ENCODE data around the gene ETV6. TPM values are rescaled to one million over a fixed set of nuclear protein-coding genes. Genes with fewer than 3 reads are reported as not detected.

Gene ETV6
- total RNA-seq, 4 donors from 2014 or later, result 17.2 to 28.2 (median 19.3) TPM

- no peak for TF ChIP-seq CTCF (IDR thresholded peaks at IDR 0.05; ENCODE audit: low read depth)
These were observed 156.2 kb downstream of the ETV6 start for GRCh38 chr12:11805680-11806079.

- no peak for TF ChIP-seq CTCF (IDR thresholded peaks at IDR 0.05; ENCODE audit: low read depth)
These were observed 158.0 kb downstream of the ETV6 start for GRCh38 chr12:11807458-11807857.

DNA sequence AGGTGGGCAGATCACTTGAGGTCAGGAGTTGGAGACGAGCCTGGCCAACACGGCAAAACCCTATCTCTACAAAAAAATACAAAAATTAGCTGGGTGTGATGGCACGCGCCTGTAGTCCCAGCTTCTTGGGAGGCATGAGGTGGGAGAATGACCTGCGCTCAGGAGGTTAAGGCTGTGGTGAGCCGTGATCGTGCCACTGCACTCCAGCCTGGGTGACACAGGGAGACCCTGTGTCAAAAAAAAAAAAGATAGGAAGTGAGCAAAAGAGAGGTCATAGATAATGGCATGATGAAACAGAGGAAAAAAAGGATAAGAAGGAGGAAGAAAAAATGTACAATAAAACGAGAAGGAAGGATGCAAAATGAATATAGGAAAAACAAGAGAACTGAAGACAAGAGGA is 159.5 kb downstream of the ETV6 start:
- no peak for TF ChIP-seq CTCF (IDR thresholded peaks at IDR 0.05; ENCODE audit: low read depth)

GRCh38 chr12:11810206-11810545 is 160.7 kb downstream of the ETV6 start:
- TF ChIP-seq CTCF (IDR thresholded peaks at IDR 0.05; ENCODE audit: low read depth), result no peak

GRCh38 chr12:11811008-11811407 is 161.5 kb downstream of the ETV6 start:
- TF ChIP-seq CTCF (IDR thresholded peaks at IDR 0.05; ENCODE audit: low read depth), result no peak

DNA sequence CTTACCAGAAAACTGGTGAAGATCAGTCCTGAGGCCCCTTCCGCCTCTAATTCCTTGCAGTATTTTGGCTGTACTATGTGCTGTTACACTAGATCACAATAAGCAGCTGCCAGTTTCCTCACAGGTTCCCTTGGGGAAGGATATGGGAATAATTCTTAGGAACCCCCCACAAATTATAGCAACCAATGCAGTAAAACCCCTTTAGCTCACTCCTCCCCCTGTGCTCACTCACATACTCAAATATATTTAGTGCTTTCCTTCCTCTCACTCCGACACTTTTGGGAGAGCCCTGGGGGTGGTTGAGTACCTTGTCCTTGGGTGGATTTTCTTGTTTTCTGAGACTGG is 162.7 kb downstream of the ETV6 start:
- no peak for TF ChIP-seq CTCF (IDR thresholded peaks at IDR 0.05; ENCODE audit: low read depth)

DNA sequence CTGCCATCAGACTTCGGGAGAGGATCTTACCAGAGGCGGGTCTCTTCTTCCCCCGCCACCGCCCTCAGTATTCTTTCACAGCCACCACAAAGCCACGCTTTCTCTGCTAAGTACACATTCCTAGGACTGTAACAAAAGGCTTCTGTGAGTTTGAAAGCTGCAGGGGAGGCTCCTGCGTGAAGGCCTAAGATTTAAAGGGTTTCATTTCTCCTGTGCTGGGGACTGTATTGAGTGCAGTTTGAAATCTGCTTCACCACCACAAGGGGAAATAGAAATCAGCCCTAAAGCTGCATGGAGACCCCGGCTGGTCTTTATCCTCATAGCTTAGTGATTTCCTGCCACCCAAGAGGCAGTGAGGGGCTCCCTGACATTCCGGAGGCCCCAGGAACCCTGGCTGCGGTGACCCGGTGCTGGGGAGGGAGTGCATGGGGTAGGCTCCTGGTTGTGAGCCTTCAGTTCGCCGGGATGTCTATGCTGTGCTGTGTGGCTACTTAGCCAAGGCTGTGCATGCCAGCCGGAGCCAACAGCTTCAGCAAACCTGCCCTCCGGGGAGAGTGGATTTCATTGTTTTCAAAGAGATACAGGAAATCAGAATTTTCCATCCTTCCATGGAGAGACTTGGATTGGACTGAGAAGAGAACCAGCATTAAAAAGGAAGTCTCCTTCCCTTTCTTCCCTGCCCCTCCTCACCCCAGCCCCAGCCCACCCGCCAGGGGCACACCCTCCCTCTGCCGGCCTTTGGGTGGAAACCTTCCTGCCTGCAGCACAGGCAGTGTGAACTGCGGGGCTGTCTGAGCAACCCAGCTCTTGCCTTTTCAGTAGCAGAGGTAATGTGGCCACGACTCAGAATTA is 163.3 kb downstream of the ETV6 start:
- TF ChIP-seq CTCF (IDR thresholded peaks at IDR 0.05; ENCODE audit: low read depth), result no peak
